ENCODE measurements around the gene COG3. TPM values are rescaled to one million over a fixed set of nuclear protein-coding genes. Genes with fewer than 3 reads are reported as not detected.
A peak's percentile ranks its signal among the peaks of the same experiment; 100 is the strongest.

Gene COG3
- total and polyA plus RNA-seq, 4 experiments from 2014 or later = 28.8 to 59.8 (median 40.3) TPM

DNA sequence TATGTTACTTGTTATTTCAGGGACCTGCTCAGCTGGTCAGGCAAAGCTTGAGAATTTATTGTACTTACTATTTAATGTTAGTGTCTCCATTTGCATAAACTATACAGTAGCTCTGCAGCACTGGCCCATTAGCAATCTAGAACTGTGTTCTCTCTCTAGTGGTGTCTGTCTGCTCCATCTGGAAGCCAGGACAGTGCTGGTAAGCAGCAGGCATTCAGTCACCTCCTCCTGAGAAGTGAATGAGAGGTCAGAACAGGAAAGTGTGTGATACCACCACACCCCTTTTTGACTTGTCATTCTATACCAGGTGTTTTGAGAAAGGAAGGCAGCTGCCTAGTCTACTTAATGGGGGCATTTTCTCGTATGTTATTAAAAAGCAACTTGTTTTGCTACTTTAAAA lies 3.9 kb downstream of the COG3 start:
- H3K9me3 ChIP-seq (ENCODE audit: control insufficient read depth in 1 of 2, low read length in 2 of 2) = no peaks in the 10 kb centered on the region
- POLR2A ChIA-PET (ENCODE audit: partially characterized antibody) = no interaction called here
- H3K4me1 ChIP-seq (ENCODE audit: insufficient read depth, low read length) = peaks cover 84% of the 10 kb centered on the region

GRCh38 chr13:45472171-45472705 lies 7.5 kb downstream of the COG3 start:
- no peaks in the 10 kb centered on the region for H3K27me3 Mint-ChIP-seq
- CTCF ChIA-PET (ENCODE audit: partially characterized antibody) = interaction anchor here (1.1 to 2.0 kb wide), 3 partner anchors 55 to 105 kb away, joined by 3 to 7 read pairs (median 3); no protein-coding TSS in a partner anchor
- intact Hi-C loops (cut with micrococcal nuclease) = no loop called here
- POLR2A ChIA-PET (ENCODE audit: partially characterized antibody) = no interaction called here
- Histone ChIP-seq H3K27me3 (ENCODE audit: insufficient read depth, low read length) (no peaks in the 10 kb centered on the region), H3K4me3 (ENCODE audit: low read length in 2 of 2) (no peak overlapping the region), H3K27ac (ENCODE audit: low read depth, low read length) (no peak overlapping the region), H3K9me3 (ENCODE audit: control insufficient read depth in 1 of 2, low read length in 2 of 2) (no peaks in the 10 kb centered on the region), H3K36me3 (ENCODE audit: insufficient read depth, low read length) (peaks cover 7% of the 10 kb centered on the region), H3K4me1 (ENCODE audit: insufficient read depth, low read length) (peaks cover 76% of the 10 kb centered on the region)
- H3K9me3 Mint-ChIP-seq = no peaks in the 10 kb centered on the region
- H3K4me1 Mint-ChIP-seq = peaks cover 47 to 82% (median 62%) of the 10 kb centered on the region in 4 donors
- peak overlapping the region in 4 of 8 donors; percentile 7 to 57 (median 40) for H3K4me3 Mint-ChIP-seq
- H3K27ac Mint-ChIP-seq = peak overlapping the region in 3 of 7 donors; percentile 29 to 74 (median 47)
- peaks cover 7 to 19% of the 10 kb centered on the region in 2 donors for H3K36me3 Mint-ChIP-seq
- DNase-seq = no peak

More for the DNA sequence above, 3.9 kb downstream of the COG3 start:
- Histone ChIP-seq H3K27me3 (ENCODE audit: insufficient read depth, low read length) (no peaks in the 10 kb centered on the region), H3K36me3 (ENCODE audit: insufficient read depth, low read length) (peaks cover 4% of the 10 kb centered on the region), H3K4me3 (ENCODE audit: low read length in 2 of 2) (no peak overlapping the region), H3K27ac (ENCODE audit: low read depth, low read length) (no peak overlapping the region)
- Mint-ChIP-seq H3K4me3 (peak overlapping the region in 2 of 8 donors; percentile 0 to 63), H3K27ac (peak overlapping the region in 5 of 7 donors; percentile 25 to 77 (median 64)), H3K36me3 (peaks cover 7 to 21% of the 10 kb centered on the region in 2 donors), H3K9me3 (no peaks in the 10 kb centered on the region), H3K27me3 (no peaks in the 10 kb centered on the region), H3K4me1 (peaks cover 56 to 90% (median 72%) of the 10 kb centered on the region in 4 donors)
- intact Hi-C loops (cut with micrococcal nuclease) = loop anchor here (5.0 kb wide), 1 partner anchor 891 kb away; the partner anchor contains the start of gene TSC22D1
- CTCF ChIA-PET (ENCODE audit: partially characterized antibody) = no interaction called here
- no peak for DNase-seq

- peak in 4 of 5 donors; percentile 22 to 28 (median 26) for DNase-seq
- no peaks in the 10 kb centered on the region for H3K9me3 Mint-ChIP-seq
Measured at GRCh38 chr13:45473627-45474026, 8.9 kb downstream of the COG3 start.

GRCh38 chr13:45474584-45475454 lies 10.1 kb downstream of the COG3 start:
- Mint-ChIP-seq H3K27ac (peak overlapping the region in 5 of 7 donors; percentile 17 to 82 (median 65)), H3K36me3 (peaks cover 15 to 37% of the 10 kb centered on the region in 2 donors), H3K27me3 (no peaks in the 10 kb centered on the region), H3K4me1 (peaks cover 32 to 68% (median 43%) of the 10 kb centered on the region in 4 donors), H3K4me3 (peak overlapping the region in 1 of 8 donors; percentile 11), H3K9me3 (no peaks in the 10 kb centered on the region)
- H3K9me3 ChIP-seq (ENCODE audit: control insufficient read depth in 1 of 2, low read length in 2 of 2) = no peaks in the 10 kb centered on the region
- no peaks in the 10 kb centered on the region for H3K27me3 ChIP-seq (ENCODE audit: insufficient read depth, low read length)
- H3K4me3 ChIP-seq (ENCODE audit: low read length in 2 of 2) = no peak overlapping the region
- peaks cover 53% of the 10 kb centered on the region for H3K4me1 ChIP-seq (ENCODE audit: insufficient read depth, low read length)
- intact Hi-C loops (cut with micrococcal nuclease) = no loop called here
- no peak for DNase-seq
- ChIA-PET CTCF (ENCODE audit: partially characterized antibody) (interaction anchor here (0.9 to 2.1 kb wide), 4 partner anchors 14 to 104 kb away, joined by 3 to 9 read pairs (median 5); no protein-coding TSS in a partner anchor), POLR2A (ENCODE audit: partially characterized antibody) (interaction anchor here (1.1 to 1.9 kb wide), 2 partner anchors 10 kb away, joined by 4 to 13 read pairs; partner anchors contain the start of gene COG3)
- H3K36me3 ChIP-seq (ENCODE audit: insufficient read depth, low read length) = peaks cover 15% of the 10 kb centered on the region
- H3K27ac ChIP-seq (ENCODE audit: low read depth, low read length) = no peak overlapping the region

More at GRCh38 chr13:45473627-45474026, 8.9 kb downstream of the COG3 start:
- peaks cover 36 to 68% (median 50%) of the 10 kb centered on the region in 4 donors for H3K4me1 Mint-ChIP-seq
- peak overlapping the region in 2 of 7 donors; percentile 24 to 68 for H3K27ac Mint-ChIP-seq
- intact Hi-C loops (cut with micrococcal nuclease) = no loop called here
- peaks cover 7 to 25% of the 10 kb centered on the region in 2 donors for H3K36me3 Mint-ChIP-seq
- Histone ChIP-seq H3K36me3 (ENCODE audit: insufficient read depth, low read length) (peaks cover 9% of the 10 kb centered on the region), H3K9me3 (ENCODE audit: control insufficient read depth in 1 of 2, low read length in 2 of 2) (no peaks in the 10 kb centered on the region), H3K27ac (ENCODE audit: low read depth, low read length) (no peak overlapping the region), H3K4me1 (ENCODE audit: insufficient read depth, low read length) (peaks cover 62% of the 10 kb centered on the region), H3K27me3 (ENCODE audit: insufficient read depth, low read length) (no peaks in the 10 kb centered on the region), H3K4me3 (ENCODE audit: low read length in 2 of 2) (no peak overlapping the region)
- peak overlapping the region in 1 of 8 donors; percentile 71 for H3K4me3 Mint-ChIP-seq
- ChIA-PET POLR2A (ENCODE audit: partially characterized antibody) (interaction anchor here (0.9 to 1.9 kb wide), 3 partner anchors 9 to 78 kb away, joined by 3 to 13 read pairs (median 3); partner anchors contain the start of gene COG3), CTCF (ENCODE audit: partially characterized antibody) (interaction anchor here (0.6 to 2.1 kb wide), 7 partner anchors 9 to 115 kb away, joined by 3 to 9 read pairs (median 4); partner anchors contain the start of gene COG3)
- no peaks in the 10 kb centered on the region for H3K27me3 Mint-ChIP-seq

- Mint-ChIP-seq H3K9me3 (no peaks in the 10 kb centered on the region), H3K4me1 (peaks cover 9 to 32% (median 11%) of the 10 kb centered on the region in 4 donors), H3K36me3 (peaks cover 29 to 58% of the 10 kb centered on the region in 2 donors), H3K27me3 (no peaks in the 10 kb centered on the region), H3K27ac (peak overlapping the region in 4 of 7 donors; percentile 0 to 47 (median 30)), H3K4me3 (no peak overlapping the region)
- H3K27me3 ChIP-seq (ENCODE audit: insufficient read depth, low read length) = no peaks in the 10 kb centered on the region
- H3K4me3 ChIP-seq (ENCODE audit: low read length in 2 of 2) = no peak overlapping the region
- H3K27ac ChIP-seq (ENCODE audit: low read depth, low read length) = no peak overlapping the region
- ChIA-PET CTCF (ENCODE audit: partially characterized antibody) (interaction anchor here (1.2 to 1.3 kb wide), 2 partner anchors 30 to 433 kb away, joined by 3 read pairs; no protein-coding TSS in a partner anchor), POLR2A (ENCODE audit: partially characterized antibody) (no interaction called here)
- DNase-seq = no peak
- peaks cover 9% of the 10 kb centered on the region for H3K4me1 ChIP-seq (ENCODE audit: insufficient read depth, low read length)
- peaks cover 28% of the 10 kb centered on the region for H3K36me3 ChIP-seq (ENCODE audit: insufficient read depth, low read length)
- intact Hi-C loops (cut with micrococcal nuclease) = no loop called here
- H3K9me3 ChIP-seq (ENCODE audit: control insufficient read depth in 1 of 2, low read length in 2 of 2) = no peaks in the 10 kb centered on the region
Measured at GRCh38 chr13:45479661-45480060, 14.9 kb downstream of the COG3 start.

DNA sequence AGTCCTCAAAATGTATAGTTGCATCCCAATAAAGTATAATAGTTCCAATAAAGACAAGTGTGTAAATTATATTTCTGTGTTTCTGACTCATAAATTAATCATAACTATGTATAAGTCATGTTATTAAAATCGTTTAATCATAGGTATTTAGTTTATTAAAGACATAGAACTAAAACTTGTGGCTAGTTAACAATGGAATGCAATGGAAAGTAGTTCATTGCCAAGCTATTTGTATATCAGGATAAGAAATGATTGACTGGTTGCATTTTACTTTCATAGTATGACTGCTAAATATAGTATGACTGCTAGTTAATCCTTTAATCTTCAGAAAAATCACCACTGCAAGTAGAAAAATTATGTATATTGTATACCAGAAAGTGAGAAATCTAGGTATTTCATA lies 16.9 kb downstream of the COG3 start:
- Mint-ChIP-seq H3K36me3 (peaks cover 36 to 60% of the 10 kb centered on the region in 2 donors), H3K4me1 (peaks cover 5 to 19% (median 8%) of the 10 kb centered on the region in 4 donors), H3K27ac (no peak overlapping the region), H3K9me3 (no peaks in the 10 kb centered on the region), H3K27me3 (no peaks in the 10 kb centered on the region), H3K4me3 (no peak overlapping the region)
- Histone ChIP-seq H3K9me3 (ENCODE audit: control insufficient read depth in 1 of 2, low read length in 2 of 2) (no peaks in the 10 kb centered on the region), H3K4me1 (ENCODE audit: insufficient read depth, low read length) (no peaks in the 10 kb centered on the region), H3K27me3 (ENCODE audit: insufficient read depth, low read length) (no peaks in the 10 kb centered on the region), H3K36me3 (ENCODE audit: insufficient read depth, low read length) (peaks cover 32% of the 10 kb centered on the region), H3K27ac (ENCODE audit: low read depth, low read length) (no peak overlapping the region), H3K4me3 (ENCODE audit: low read length in 2 of 2) (no peak overlapping the region)
- intact Hi-C loops (cut with micrococcal nuclease) = no loop called here
- ChIA-PET CTCF (ENCODE audit: partially characterized antibody) (interaction anchor here (1.1 to 1.2 kb wide), 2 partner anchors 11 to 110 kb away, joined by 3 to 6 read pairs; no protein-coding TSS in a partner anchor), POLR2A (ENCODE audit: partially characterized antibody) (no interaction called here)
- DNase-seq = no peak
